Measurements from ENCODE around the gene NID1. TPM values are rescaled to one million over a fixed set of nuclear protein-coding genes. Genes with fewer than 3 reads are reported as not detected.

The NID1 gene
- total and polyA plus RNA-seq, 11 donors, result 19.4 to 157 (median 61.7) TPM

DNA sequence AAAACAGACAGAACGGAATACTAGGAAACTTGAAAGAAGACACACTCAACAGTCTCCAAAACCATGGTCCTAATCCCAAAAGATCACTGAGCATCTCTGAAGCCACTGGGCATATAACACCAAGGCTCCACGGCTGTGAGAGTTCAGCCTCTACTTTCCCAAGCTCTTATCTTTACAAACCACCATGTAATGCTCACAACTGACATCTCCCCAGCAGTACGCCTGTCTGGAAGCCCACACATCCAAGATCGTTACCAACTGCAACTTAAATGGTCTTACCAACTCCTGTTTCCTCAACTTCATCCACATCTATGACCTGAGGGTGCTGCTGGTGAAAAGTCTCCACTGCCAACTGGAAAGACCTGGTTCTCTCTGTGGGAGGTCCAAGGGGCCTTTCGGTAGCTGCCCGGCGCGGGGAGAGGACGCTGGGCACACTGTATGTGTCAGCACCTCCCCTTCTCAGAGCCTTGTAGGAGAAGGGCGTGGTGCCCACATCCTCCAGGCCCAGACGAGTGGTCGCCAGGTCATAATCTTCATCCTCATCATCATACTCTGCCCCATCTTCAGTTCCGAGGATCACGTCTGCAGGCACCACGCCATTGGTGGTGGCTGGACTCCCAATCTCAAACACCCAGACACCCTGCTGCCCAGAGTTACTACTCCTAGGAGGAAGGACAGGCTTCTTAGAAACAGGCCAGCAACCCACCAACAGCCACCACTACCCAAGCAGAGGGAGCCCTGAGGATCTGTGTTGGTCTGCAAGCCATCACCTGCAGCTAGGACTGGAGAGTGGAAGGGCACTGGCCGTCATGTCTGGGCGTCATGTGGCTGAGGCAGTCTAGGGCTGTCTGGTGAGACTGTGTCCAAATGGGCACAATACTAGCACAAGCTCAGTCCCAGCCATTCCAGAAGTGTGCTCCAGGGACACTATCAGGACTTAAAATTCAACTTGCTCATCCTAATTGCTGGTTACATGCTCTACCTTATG lies 23.0 kb downstream of the NID1 start:
- H3K36me3 ChIP-seq, result peaks cover 5 to 86% (median 57%) of the 10 kb centered on the region in 9 donors

DNA sequence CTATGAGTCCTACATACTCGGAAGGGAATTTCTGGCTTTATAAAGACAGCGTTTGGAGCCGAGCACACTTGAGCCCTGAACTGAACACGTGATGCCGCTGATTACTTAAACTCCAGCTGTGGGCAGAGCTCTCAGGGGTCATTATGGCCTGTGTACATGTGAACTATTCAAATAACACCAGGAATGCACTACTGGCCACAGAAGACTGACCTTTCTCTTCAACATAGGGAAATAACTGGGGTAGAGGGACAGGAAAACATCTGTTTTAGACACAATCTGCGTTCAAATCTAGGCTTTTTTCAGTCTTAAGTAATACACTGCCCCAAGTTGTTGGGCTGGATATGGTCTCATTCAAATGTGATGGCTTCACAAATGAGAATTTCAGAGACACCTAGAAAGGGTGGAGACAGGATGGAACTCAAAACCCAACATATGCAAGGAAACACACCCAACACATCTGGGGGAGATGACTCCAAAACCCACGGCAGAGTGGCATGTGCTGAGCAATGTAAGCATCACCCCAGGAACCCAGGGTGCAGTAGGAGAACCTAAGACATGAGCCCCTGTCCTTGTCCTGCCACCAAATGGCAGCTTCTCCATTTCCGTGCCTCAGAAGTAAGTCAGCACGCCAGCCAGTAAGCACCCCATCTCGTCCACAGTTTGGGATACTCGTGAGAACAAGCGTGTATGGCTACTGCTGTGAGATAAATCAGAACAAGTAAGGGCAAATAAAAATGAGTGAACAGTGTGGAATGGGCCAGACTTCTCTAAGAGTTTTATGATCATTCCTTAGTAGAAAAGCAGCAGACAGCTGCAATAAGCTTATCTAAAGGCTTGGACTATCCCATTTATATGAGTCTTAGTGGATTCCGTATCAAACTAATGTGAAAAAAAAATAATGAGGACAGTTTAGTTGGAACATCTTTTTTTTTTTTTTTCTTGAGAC lies 24.9 kb downstream of the NID1 start:
- H3K27me3 ChIP-seq, result no peaks in the 10 kb centered on the region
- peaks cover 2 to 82% (median 41%) of the 10 kb centered on the region in 9 donors for H3K36me3 ChIP-seq
- peak; percentile 50 to 84 (median 83) for ATAC-seq
- peaks cover 0 to 27% (median 11%) of the 10 kb centered on the region in 12 donors for H3K4me1 ChIP-seq
- DNase-seq, result peak in 2 of 5 donors; percentile 45 to 58
- TF ChIP-seq POLR2A (IDR thresholded peaks at IDR 0.05), result no peak
- TF ChIP-seq, protein P1, sequence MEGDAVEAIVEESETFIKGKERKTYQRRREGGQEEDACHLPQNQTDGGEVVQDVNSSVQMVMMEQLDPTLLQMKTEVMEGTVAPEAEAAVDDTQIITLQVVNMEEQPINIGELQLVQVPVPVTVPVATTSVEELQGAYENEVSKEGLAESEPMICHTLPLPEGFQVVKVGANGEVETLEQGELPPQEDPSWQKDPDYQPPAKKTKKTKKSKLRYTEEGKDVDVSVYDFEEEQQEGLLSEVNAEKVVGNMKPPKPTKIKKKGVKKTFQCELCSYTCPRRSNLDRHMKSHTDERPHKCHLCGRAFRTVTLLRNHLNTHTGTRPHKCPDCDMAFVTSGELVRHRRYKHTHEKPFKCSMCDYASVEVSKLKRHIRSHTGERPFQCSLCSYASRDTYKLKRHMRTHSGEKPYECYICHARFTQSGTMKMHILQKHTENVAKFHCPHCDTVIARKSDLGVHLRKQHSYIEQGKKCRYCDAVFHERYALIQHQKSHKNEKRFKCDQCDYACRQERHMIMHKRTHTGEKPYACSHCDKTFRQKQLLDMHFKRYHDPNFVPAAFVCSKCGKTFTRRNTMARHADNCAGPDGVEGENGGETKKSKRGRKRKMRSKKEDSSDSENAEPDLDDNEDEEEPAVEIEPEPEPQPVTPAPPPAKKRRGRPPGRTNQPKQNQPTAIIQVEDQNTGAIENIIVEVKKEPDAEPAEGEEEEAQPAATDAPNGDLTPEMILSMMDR (IDR thresholded peaks at IDR 0.05), result no peak
- 46 to 58% (median 56%) methylated on average over 13 of the region's 13 CpGs for whole genome bisulfite sequencing, 4 donors
- no peaks in the 10 kb centered on the region for H3K9me3 ChIP-seq
- H3K4me3 ChIP-seq, result no peak overlapping the region
- intact Hi-C loops (cut with DNase I), result no loop called here
- H3K27ac ChIP-seq, result peak overlapping the region in 11 of 12 donors; percentile 26 to 76 (median 46)

More for the DNA sequence above, 23.0 kb downstream of the NID1 start:
- peak overlapping the region in 3 of 12 donors; percentile 7 to 76 (median 24) for H3K27ac ChIP-seq
- DNase-seq (no peak), ATAC-seq (peak in 1 of 4 donors; percentile 10)
- TF ChIP-seq, protein P1 (IDR thresholded peaks at IDR 0.05), result no peak
- TF ChIP-seq POLR2A (IDR thresholded peaks at IDR 0.05), result no peak
- no peaks in the 10 kb centered on the region for H3K9me3 ChIP-seq
- no peaks in the 10 kb centered on the region for H3K27me3 ChIP-seq
- H3K4me3 ChIP-seq, result no peak overlapping the region
- 87 to 93% (median 93%) methylated on average over 15 to 17 of the region's 17 CpGs for WGBS, 4 donors
- intact Hi-C loops (cut with DNase I), result no loop called here
- peaks cover 0 to 30% (median 14%) of the 10 kb centered on the region in 12 donors for H3K4me1 ChIP-seq

DNA sequence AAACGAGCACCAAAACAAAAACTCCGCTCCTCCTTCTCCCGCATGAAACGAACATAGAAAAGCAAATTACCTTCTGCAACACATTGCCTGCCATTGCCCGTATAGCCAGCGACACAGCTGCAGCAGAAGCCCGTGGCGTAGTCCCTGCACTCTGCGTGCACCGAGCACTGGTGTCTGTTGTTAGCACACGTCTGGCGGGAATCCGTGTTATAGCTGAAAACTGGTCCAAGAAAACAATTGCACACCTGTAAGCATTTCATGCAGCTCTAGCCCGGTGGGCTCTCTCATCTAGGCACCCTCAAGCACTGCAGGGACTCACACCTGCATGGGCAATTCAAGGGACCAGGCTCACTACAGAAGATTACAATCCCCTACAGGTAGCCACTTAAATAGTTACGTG lies 26.9 kb downstream of the NID1 start:
- no peak for TF ChIP-seq POLR2A (IDR thresholded peaks at IDR 0.05)
- TF ChIP-seq, protein P1 (IDR thresholded peaks at IDR 0.05), result no peak
- H3K27me3 ChIP-seq, result no peaks in the 10 kb centered on the region
- DNase-seq, result no peak
- H3K9me3 ChIP-seq, result no peaks in the 10 kb centered on the region
- H3K4me1 ChIP-seq, result peaks cover 0 to 27% (median 11%) of the 10 kb centered on the region in 12 donors
- intact Hi-C loops (cut with DNase I), result no loop called here
- H3K36me3 ChIP-seq, result peaks cover under 1 to 80% (median 38%) of the 10 kb centered on the region in 9 donors
- ATAC-seq, result no peak
- no peak overlapping the region for H3K4me3 ChIP-seq
- WGBS, 4 donors, result 95 to 97% (median 97%) methylated on average over 15 of the region's 15 CpGs
- H3K27ac ChIP-seq, result peak overlapping the region in 1 of 12 donors; percentile 67

Data from heart left ventricle (tissue), 16 donors.